ENCODE data around the gene LARP7. TPM values are rescaled to one million over a fixed set of nuclear protein-coding genes. Genes with fewer than 3 reads are reported as not detected.

Gene LARP7
- total and polyA plus RNA-seq, 2 of the 8 experiments (the other 6 are each of a cell fraction or from before 2014, with no cell fraction given) = 9.3 to 38.3 TPM

GRCh38 chr4:112649055-112649408, 12.1 kb downstream of the LARP7 start:
- 3% methylated on average over 2 of the region's 2 CpGs; no CpG with 5 or more reads in 1 of the 2 experiments for WGBS, 2 experiments (ENCODE audit: extremely low coverage in 1 of 2, insufficient coverage in 1 of 2, insufficient read length in 1 of 2, insufficient replicate concordance in 2 of 2, low coverage in 1 of 2, low lambda C conversion rate in 2 of 2, missing lambda C conversion rate in 1 of 2)
- no peaks in the 10 kb centered on the region for H3K27me3 ChIP-seq (replicated peaks in 1 of 4; ENCODE audit: control insufficient read depth in 3 of 4, extremely low read depth in 1 of 4, insufficient read depth in 3 of 4, low read length in 3 of 4)
- CTCF ChIA-PET (ENCODE audit: partially characterized antibody) = interaction anchor here (1.2 to 1.7 kb wide), 3 partner anchors 48 to 116 kb away, joined by 3 to 7 read pairs (median 5); no protein-coding TSS in a partner anchor
- no peak overlapping the region for H4K91ac ChIP-seq (replicated peaks; ENCODE audit: insufficient read length, low read length)
- no peak overlapping the region for H3K9ac ChIP-seq (replicated peaks in 1 of 4; ENCODE audit: extremely low read depth in 1 of 4, low read depth in 3 of 4, low read length in 3 of 4)
- H2AFZ ChIP-seq (ENCODE audit: low read length) = no peak overlapping the region
- no peak overlapping the region for H2BK120ac ChIP-seq (replicated peaks; ENCODE audit: low read depth, low read length)
- no peaks in the 10 kb centered on the region for H3K79me1 ChIP-seq (ENCODE audit: low read depth, low read length)
- H3K23ac ChIP-seq (ENCODE audit: insufficient read length) = no peak overlapping the region
- H4K8ac ChIP-seq (ENCODE audit: extremely low read depth, insufficient read depth, low read length) = no peak overlapping the region
- H3K9me3 ChIP-seq (ENCODE audit: insufficient read depth in 2 of 2, low read depth in 1 of 2, low read length in 1 of 2) = no peaks in the 10 kb centered on the region
- H3K56ac ChIP-seq (replicated peaks; ENCODE audit: insufficient read length, low read depth, low read length) = no peak overlapping the region
- no peak for FAIRE-seq
- H2BK20ac ChIP-seq (ENCODE audit: low read length) = no peak overlapping the region
- no peak overlapping the region for H2AK5ac ChIP-seq (ENCODE audit: low read depth, low read length)
- no peak overlapping the region for H3K4ac ChIP-seq (replicated peaks; ENCODE audit: insufficient read length, low read depth, low read length)
- H4K5ac ChIP-seq (ENCODE audit: insufficient read length, low read depth, low read length) = peak overlapping the region; percentile 99
- H3K4me3 ChIP-seq (ENCODE audit: extremely low read depth in 1 of 4, insufficient read depth in 2 of 4, low read depth in 3 of 4, low read length in 4 of 4) = peak overlapping the region in 3 of 4 experiments; percentile 8 to 100 (median 100); a peak in 4 of 8 replicates
- peak overlapping the region; percentile 14; the same call in 1 of the 2 replicates for H2BK5ac ChIP-seq (ENCODE audit: low read depth, low read length)
- H4K20me1 ChIP-seq (replicated peaks in 1 of 2; ENCODE audit: control insufficient read depth in 1 of 2, insufficient read depth in 2 of 2, low read length in 2 of 2) = no peaks in the 10 kb centered on the region
- no peak overlapping the region for H3K14ac ChIP-seq (ENCODE audit: insufficient read length)
- H3K23me2 ChIP-seq (ENCODE audit: low read depth, low read length) = peaks cover 2% of the 10 kb centered on the region; the same call in 1 of the 2 replicates
- peak overlapping the region; percentile 64 to 72 for H3K4me2 ChIP-seq (ENCODE audit: insufficient read depth in 1 of 2, low read depth in 2 of 2, low read length in 2 of 2)
- H3K4me1 ChIP-seq (replicated peaks in 1 of 4; ENCODE audit: control insufficient read depth in 3 of 4, insufficient read depth in 4 of 4, low read length in 3 of 4) = peaks cover 0 to 16% (median 1%) of the 10 kb centered on the region in 4 experiments; a peak in 2 of 7 replicates
- peaks cover 9 to 43% (median 24%) of the 10 kb centered on the region in 4 experiments; a peak in 6 of 8 replicates for H3K36me3 ChIP-seq (ENCODE audit: control insufficient read depth in 2 of 4, insufficient read depth in 4 of 4, low read length in 3 of 4)
- H3K79me2 ChIP-seq (ENCODE audit: control insufficient read depth in 1 of 2, insufficient read depth in 2 of 2, low read length in 2 of 2) = peaks cover 0 to 40% of the 10 kb centered on the region in 2 experiments; a peak in 2 of 4 replicates
- H3K18ac ChIP-seq (ENCODE audit: extremely low read depth, low read length) = peak overlapping the region; percentile 78; the same call in 1 of the 2 replicates
- POLR2A ChIA-PET (ENCODE audit: partially characterized antibody) = interaction anchor here (0.7 to 9.8 kb wide), 36 partner anchors 9 to 288 kb away, joined by 3 to 612 read pairs (median 8); partner anchors contain the start of genes LARP7 and ZGRF1
- H3K27ac ChIP-seq (ENCODE audit: low read depth, low read length) = peak overlapping the region; percentile 39; the same call in 1 of the 2 replicates
- DNase-seq (ENCODE audit: low read depth in 1 of 2, low spot score in 2 of 2) = no peak
- H2BK12ac ChIP-seq (ENCODE audit: low read depth, low read length) = no peak overlapping the region
- no peak overlapping the region for H2BK15ac ChIP-seq (ENCODE audit: low read length)
- no peak for TF ChIP-seq SP1 (IDR thresholded peaks at IDR 0.05; ENCODE audit: low read depth, low read length)
- no peak for TF ChIP-seq CEBPB (IDR thresholded peaks at IDR 0.05; ENCODE audit: low read depth, low read length)
- TF ChIP-seq SIX5 (IDR thresholded peaks at IDR 0.05; ENCODE audit: low read depth, low read length) = no peak
- no peak for TF ChIP-seq ASH2L (IDR thresholded peaks at IDR 0.05; ENCODE audit: low read length)
- no peak for TF ChIP-seq POU5F1 (IDR thresholded peaks at IDR 0.05; ENCODE audit: low read depth, low read length)
- 0 out of 4 replicates have a peak, but pooled peaks of 1 of the 2 experiments have one; percentile 38 for TF ChIP-seq HDAC2 (IDR thresholded peaks at IDR 0.05; ENCODE audit: borderline replicate concordance in 1 of 2, low read depth in 2 of 2, low read length in 2 of 2)
- no peak for TF ChIP-seq SIRT6 (IDR thresholded peaks at IDR 0.05; ENCODE audit: low read length)
- no peak for TF ChIP-seq TAF1 (IDR thresholded peaks at IDR 0.05; ENCODE audit: low read depth, low read length)
- 0 out of 2 replicates have a peak, but pooled peaks have one; percentile 0 for TF ChIP-seq TEAD4 (IDR thresholded peaks at IDR 0.05; ENCODE audit: low read depth, low read length)
- TF ChIP-seq CREB1 (IDR thresholded peaks at IDR 0.05) = no peak
- TF ChIP-seq RBBP5 (IDR thresholded peaks at IDR 0.05; ENCODE audit: borderline replicate concordance, low read depth, low read length) = no peak
- TF ChIP-seq SP2 (IDR thresholded peaks at IDR 0.05; ENCODE audit: low read length) = no peak
- no peak for TF ChIP-seq USF2 (IDR thresholded peaks at IDR 0.05; ENCODE audit: low read length)
- no peak for TF ChIP-seq JUND (IDR thresholded peaks at IDR 0.05; ENCODE audit: low read length)

Measured in H1 (cell line).